ENCODE measurements around the gene EFHD2.

EFHD2 gene

GRCh38 chr1:15417059-15417934, 7.6 kb downstream of the EFHD2 start:
- no peaks in the 10 kb centered on the region for H4K20me1 ChIP-seq (ENCODE audit: insufficient read depth)

DNA sequence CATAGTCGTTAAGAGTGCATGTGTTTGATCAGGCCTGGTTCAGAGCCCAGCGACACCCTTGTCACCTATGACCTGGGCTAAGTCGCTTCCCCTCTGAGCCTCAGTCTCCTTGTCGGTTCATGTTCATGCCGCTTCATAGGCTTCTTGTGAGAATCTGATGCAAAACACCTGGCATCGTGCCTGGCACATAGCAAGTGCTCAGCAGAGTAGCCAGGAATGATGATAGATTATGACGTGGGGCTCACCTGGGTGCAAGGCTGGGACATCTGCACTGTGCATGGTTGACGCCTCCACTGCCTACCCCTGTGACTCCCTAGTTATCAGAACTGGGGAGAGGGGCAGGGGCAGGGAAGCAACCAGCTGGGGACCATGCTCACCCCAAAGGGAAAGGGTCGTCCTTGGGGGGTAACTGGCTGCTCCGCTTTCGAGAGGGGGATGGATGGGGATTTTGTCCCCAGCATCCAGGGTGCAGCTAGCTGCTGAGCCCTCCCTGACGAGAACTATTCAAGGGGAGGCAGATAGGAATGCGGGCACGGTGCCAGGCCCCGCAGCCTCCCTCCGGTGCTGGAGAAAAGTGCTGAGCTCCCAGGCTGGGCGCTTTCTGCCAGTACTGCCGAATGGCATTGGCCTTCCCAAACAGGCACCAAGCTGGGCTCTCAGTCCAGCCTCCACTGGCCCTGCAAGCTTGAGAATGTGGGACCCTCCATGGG, 9.3 kb downstream of the EFHD2 start:
- Histone ChIP-seq H3K79me2 (ENCODE audit: insufficient read depth, low read depth) (no peaks in the 10 kb centered on the region), H3K36me3 (ENCODE audit: insufficient read depth) (no peaks in the 10 kb centered on the region), H4K20me1 (ENCODE audit: insufficient read depth) (no peaks in the 10 kb centered on the region), H2AFZ (ENCODE audit: low read depth) (no peak overlapping the region), H3K27ac (no peak overlapping the region), H3K27me3 (ENCODE audit: insufficient read depth, low read depth) (no peaks in the 10 kb centered on the region), H3K9ac (no peak overlapping the region), H3K4me2 (no peak overlapping the region), H3K4me3 (IDR thresholded peaks at IDR 0.05; ENCODE audit: insufficient read depth, low read depth, low read length) (no peak overlapping the region), H3K4me1 (ENCODE audit: low read depth, poor library complexity, severe bottlenecking) (peaks cover 8% of the 10 kb centered on the region)
- TF ChIP-seq CTCF (conservative IDR thresholded peaks at IDR 0.05; ENCODE audit: low read depth, low read length), result no peak

More at GRCh38 chr1:15417059-15417934, 7.6 kb downstream of the EFHD2 start:
- H3K4me2 ChIP-seq, result no peak overlapping the region
- no peak overlapping the region for H3K4me3 ChIP-seq (IDR thresholded peaks at IDR 0.05; ENCODE audit: insufficient read depth, low read depth, low read length)
- no peak for TF ChIP-seq CTCF (conservative IDR thresholded peaks at IDR 0.05; ENCODE audit: low read depth, low read length)
- no peaks in the 10 kb centered on the region for H3K79me2 ChIP-seq (ENCODE audit: insufficient read depth, low read depth)
- no peaks in the 10 kb centered on the region for H3K27me3 ChIP-seq (ENCODE audit: insufficient read depth, low read depth)
- peaks cover 8% of the 10 kb centered on the region for H3K4me1 ChIP-seq (ENCODE audit: low read depth, poor library complexity, severe bottlenecking)
- H3K9ac ChIP-seq, result no peak overlapping the region
- no peaks in the 10 kb centered on the region for H3K36me3 ChIP-seq (ENCODE audit: insufficient read depth)
- no peak overlapping the region for H3K27ac ChIP-seq
- no peak overlapping the region for H2AFZ ChIP-seq (ENCODE audit: low read depth)

GRCh38 chr1:15420853-15421465, 11.3 kb downstream of the EFHD2 start:
- no peak overlapping the region for H2AFZ ChIP-seq (ENCODE audit: low read depth)
- H3K9ac ChIP-seq, result no peak overlapping the region
- H3K36me3 ChIP-seq (ENCODE audit: insufficient read depth), result no peaks in the 10 kb centered on the region
- H3K4me1 ChIP-seq (ENCODE audit: low read depth, poor library complexity, severe bottlenecking), result peaks cover 8% of the 10 kb centered on the region
- H4K20me1 ChIP-seq (ENCODE audit: insufficient read depth), result no peaks in the 10 kb centered on the region
- H3K27ac ChIP-seq, result no peak overlapping the region
- TF ChIP-seq CTCF (conservative IDR thresholded peaks at IDR 0.05; ENCODE audit: low read depth, low read length), result no peak
- no peaks in the 10 kb centered on the region for H3K79me2 ChIP-seq (ENCODE audit: insufficient read depth, low read depth)
- H3K4me2 ChIP-seq, result no peak overlapping the region
- H3K27me3 ChIP-seq (ENCODE audit: insufficient read depth, low read depth), result no peaks in the 10 kb centered on the region
- H3K4me3 ChIP-seq (IDR thresholded peaks at IDR 0.05; ENCODE audit: insufficient read depth, low read depth, low read length), result no peak overlapping the region

DNA sequence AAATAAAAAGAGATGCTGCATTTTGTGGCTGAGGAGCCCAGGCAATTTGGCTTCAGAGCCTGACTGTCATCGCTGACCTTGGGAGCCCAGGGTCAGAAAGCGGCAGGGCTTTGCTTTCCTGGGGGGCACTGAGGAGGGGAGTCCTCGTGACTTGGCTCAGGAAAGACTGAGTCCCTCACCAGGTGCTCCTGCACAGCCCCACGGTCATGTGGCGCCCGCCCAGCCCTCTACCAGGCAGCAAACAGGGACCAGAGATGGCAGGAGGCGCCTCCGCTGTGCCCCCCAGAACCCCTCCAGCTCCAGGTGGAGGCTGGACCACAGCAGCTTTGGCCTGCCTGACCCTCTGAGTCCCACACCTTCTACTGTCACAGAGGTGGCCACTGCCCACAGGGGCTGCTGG, 13.2 kb downstream of the EFHD2 start:
- H3K27me3 ChIP-seq (ENCODE audit: insufficient read depth, low read depth), result no peaks in the 10 kb centered on the region
- no peaks in the 10 kb centered on the region for H3K79me2 ChIP-seq (ENCODE audit: insufficient read depth, low read depth)
- no peak overlapping the region for H2AFZ ChIP-seq (ENCODE audit: low read depth)
- no peak for TF ChIP-seq CTCF (conservative IDR thresholded peaks at IDR 0.05; ENCODE audit: low read depth, low read length)
- H3K27ac ChIP-seq, result no peak overlapping the region
- no peak overlapping the region for H3K4me2 ChIP-seq
- no peak overlapping the region for H3K4me3 ChIP-seq (IDR thresholded peaks at IDR 0.05; ENCODE audit: insufficient read depth, low read depth, low read length)
- no peaks in the 10 kb centered on the region for H3K36me3 ChIP-seq (ENCODE audit: insufficient read depth)
- H4K20me1 ChIP-seq (ENCODE audit: insufficient read depth), result no peaks in the 10 kb centered on the region
- no peaks in the 10 kb centered on the region for H3K4me1 ChIP-seq (ENCODE audit: low read depth, poor library complexity, severe bottlenecking)
- H3K9ac ChIP-seq, result no peak overlapping the region

Measured in KMS-11 (cell line).